ENCODE measurements around the gene UBXN6. TPM values are rescaled to one million over a fixed set of nuclear protein-coding genes. Genes with fewer than 3 reads are reported as not detected.

The UBXN6 gene
- total RNA-seq, 4 donors from 2014 or later = 72.2 to 314 (median 132) TPM

- Histone ChIP-seq H3K9me3 (no peaks in the 10 kb centered on the region), H3K4me1 (peaks cover 0 to 3% (median 0%) of the 10 kb centered on the region in 4 donors), H3K27ac (no peak overlapping the region), H3K27me3 (no peaks in the 10 kb centered on the region), H3K36me3 (no peaks in the 10 kb centered on the region), H3K4me3 (no peak overlapping the region)
- in situ Hi-C loops (cut with MboI; ENCODE audit: low pct_ligation_motif_present in 1 of 4, low pct_unique_long_range_greater_than_20kb in 1 of 4, low sequenced_read_pairs in 3 of 4) (no loop called here), intact Hi-C loops (cut with DNase I; ENCODE audit: low total_unique reads) (no loop called here)
- no peak for DNase-seq
- 82 to 99% methylated on average over 2 to 3 of the region's 3 CpGs for WGBS, 2 donors (ENCODE audit: low coverage in 1 of 2)
- no peak for TF ChIP-seq POLR2AphosphoS5 (IDR thresholded peaks at IDR 0.05)
- no peak for TF ChIP-seq POLR2A (IDR thresholded peaks at IDR 0.05)
- no peak for TF ChIP-seq CTCF (IDR thresholded peaks at IDR 0.05)
- no peak for TF ChIP-seq EP300 (IDR thresholded peaks at IDR 0.05; ENCODE audit: low read depth)
Measured at GRCh38 chr19:4413588-4413987, 44.0 kb downstream of the UBXN6 start.

GRCh38 chr19:4409123-4409933, 48.3 kb downstream of the UBXN6 start:
- Histone ChIP-seq H3K27ac (no peak overlapping the region), H3K4me1 (no peaks in the 10 kb centered on the region), H3K9me3 (no peaks in the 10 kb centered on the region), H3K36me3 (no peaks in the 10 kb centered on the region), H3K27me3 (no peaks in the 10 kb centered on the region), H3K4me3 (no peak overlapping the region)
- 87 to 94% methylated on average over 4 to 23 of the region's 23 CpGs for WGBS, 2 donors (ENCODE audit: low coverage in 1 of 2)
- in situ Hi-C loops (cut with MboI; ENCODE audit: low pct_ligation_motif_present in 1 of 4, low pct_unique_long_range_greater_than_20kb in 1 of 4, low sequenced_read_pairs in 3 of 4) = no loop called here
- no peak for TF ChIP-seq CTCF (IDR thresholded peaks at IDR 0.05)
- TF ChIP-seq POLR2A (IDR thresholded peaks at IDR 0.05) = no peak
- TF ChIP-seq POLR2AphosphoS5 (IDR thresholded peaks at IDR 0.05) = no peak
- TF ChIP-seq EP300 (IDR thresholded peaks at IDR 0.05; ENCODE audit: low read depth) = no peak
- DNase-seq = no peak
- intact Hi-C loops (cut with DNase I; ENCODE audit: low total_unique reads) = no loop called here

- in situ Hi-C loops (cut with MboI; ENCODE audit: low pct_ligation_motif_present in 1 of 4, low pct_unique_long_range_greater_than_20kb in 1 of 4, low sequenced_read_pairs in 3 of 4) = no loop called here
- H3K9me3 ChIP-seq = no peaks in the 10 kb centered on the region
- TF ChIP-seq POLR2AphosphoS5 (IDR thresholded peaks at IDR 0.05) = no peak
- TF ChIP-seq POLR2A (IDR thresholded peaks at IDR 0.05) = no peak
- no peak overlapping the region for H3K4me3 ChIP-seq
- H3K27ac ChIP-seq = no peak overlapping the region
- 95 to 100% methylated on average over 1 to 7 of the region's 7 CpGs for WGBS, 2 donors (ENCODE audit: low coverage in 1 of 2)
- intact Hi-C loops (cut with DNase I; ENCODE audit: low total_unique reads) = no loop called here
- H3K36me3 ChIP-seq = no peaks in the 10 kb centered on the region
- H3K4me1 ChIP-seq = peaks cover 7 to 15% (median 12%) of the 10 kb centered on the region in 4 donors
- H3K27me3 ChIP-seq = no peaks in the 10 kb centered on the region
- DNase-seq = no peak
Measured at GRCh38 chr19:4406626-4407025, 51.0 kb downstream of the UBXN6 start.

GRCh38 chr19:4405977-4406376, 51.6 kb downstream of the UBXN6 start:
- H3K36me3 ChIP-seq = no peaks in the 10 kb centered on the region
- intact Hi-C loops (cut with DNase I; ENCODE audit: low total_unique reads) = no loop called here
- no peak for DNase-seq
- no peak overlapping the region for H3K4me3 ChIP-seq
- TF ChIP-seq POLR2A (IDR thresholded peaks at IDR 0.05) (no peak), POLR2AphosphoS5 (IDR thresholded peaks at IDR 0.05) (no peak), EP300 (IDR thresholded peaks at IDR 0.05; ENCODE audit: low read depth) (no peak), CTCF (IDR thresholded peaks at IDR 0.05) (no peak)
- peaks cover 11 to 22% (median 16%) of the 10 kb centered on the region in 4 donors for H3K4me1 ChIP-seq
- in situ Hi-C loops (cut with MboI; ENCODE audit: low pct_ligation_motif_present in 1 of 4, low pct_unique_long_range_greater_than_20kb in 1 of 4, low sequenced_read_pairs in 3 of 4) = no loop called here
- H3K27ac ChIP-seq = no peak overlapping the region
- 73 to 84% methylated on average over 4 to 8 of the region's 8 CpGs for WGBS, 2 donors (ENCODE audit: low coverage in 1 of 2)
- H3K27me3 ChIP-seq = no peaks in the 10 kb centered on the region
- H3K9me3 ChIP-seq = no peaks in the 10 kb centered on the region
